K562 (cell line): ENCODE measurements around the gene SAMD10. TPM values are rescaled to one million over a fixed set of nuclear protein-coding genes. Genes with fewer than 3 reads are reported as not detected.

Source experiments
- CBFB ChIP-seq: sonication (generic); formaldehyde crosslinking; IDR thresholded peaks from 2 replicates; pipeline ENCODE4 v1.4.0; 2020; ENCODE audit warnings: mild to moderate bottlenecking, missing genetic modification reagents
- CBX1 ChIP-seq: sonication (generic); IDR thresholded peaks from 2 replicates; pipeline ENCODE4 v1.6.1; 2016; ENCODE audit warnings: antibody characterized with exemption, low read depth, mild to moderate bottlenecking
- CBX2 ChIP-seq: fragments of 200-600 bp; sonication (generic); IDR thresholded peaks from one replicate; pipeline ENCODE4 v1.6.1; 2012; ENCODE audit warnings: mild to moderate bottlenecking, low read length, inconsistent platforms; ENCODE audit not compliant: insufficient read depth, poor library complexity, severe bottlenecking
- GTF2A2 ChIP-seq: IDR thresholded peaks from 2 replicates; pipeline ENCODE4 v1.6.1; 2016; ENCODE audit warnings: mild to moderate bottlenecking, missing genetic modification characterization, missing compliant biosample characterization
- PURB ChIP-seq: sonication (generic); formaldehyde crosslinking; IDR thresholded peaks from 2 replicates; pipeline ENCODE4 v1.9.0; 2021; ENCODE audit warnings: low read depth, mild to moderate bottlenecking, missing genetic modification reagents
- SMC3 ChIP-seq: conservative IDR thresholded peaks from 2 replicates; pipeline ENCODE4 v1.6.1; 2011; ENCODE audit warnings: low read depth, low read length, improper control_type of control experiment; ENCODE audit not compliant: insufficient read depth
- ZNF445 ChIP-seq: fragments of 250-450 bp; sonication (Bioruptor Pico); IDR thresholded peaks from 2 replicates; pipeline ENCODE4 v1.4.0; 2020; ENCODE audit warnings: low read depth, mild to moderate bottlenecking, moderate library complexity
- polyA plus RNA-seq, 8 experiments: library from polyadenylated mRNA; depleted of rRNA in 4 of 8; stranded (reverse) in 5 of 8; unstranded in 3 of 8; fragments of >200 nt; fragmentation: Nextera tagmentation in 2 of 8; fragmentation: Illumina TruSeq in 1 of 8; extraction: Ambion mirVana in 2 of 8; extraction: Trizol in 1 of 8; gene quantifications; 2 replicates each; pipeline versions ENCODE4 v1.2.1 to v1.2.3, GENCODE V29; 2011 to 2014; ENCODE audit warnings: inconsistent platforms in 1 of 8, missing spikeins in 1 of 8
- total RNA-seq, 7 experiments: library from RNA; depleted of rRNA in 6 of 7; stranded (reverse); fragments of >200 nt in 6 of 7; fragmentation: Illumina TruSeq in 2 of 7; extraction: Trizol in 2 of 7; gene quantifications; 2 replicates each; pipeline versions ENCODE4 v1.2.1 to v1.2.3, GENCODE V29; 2011 to 2021; ENCODE audit warnings: low replicate concordance in 1 of 7
- TF ChIP-seq, protein P1 (sequence below): sonication (generic); formaldehyde crosslinking; IDR thresholded peaks from 2 replicates; pipeline ENCODE4 v1.8.0; 2023; ENCODE audit warnings: mild to moderate bottlenecking, missing genetic modification reagents
- TF ChIP-seq, protein P2 (sequence below): sonication (generic); formaldehyde crosslinking; IDR thresholded peaks from 2 replicates; pipeline ENCODE4 v1.8.0; 2022; ENCODE audit warnings: mild to moderate bottlenecking, low read depth, missing genetic modification reagents
- TF ChIP-seq, protein P3 (sequence below): fragments of 150-350 bp; IDR thresholded peaks from 2 replicates; pipeline ENCODE4 v1.6.1; 2014; ENCODE audit warnings: low read depth, mild to moderate bottlenecking, low read length, borderline replicate concordance
- TF ChIP-seq, protein P4 (sequence below): fragments of 250-450 bp; sonication (Bioruptor Pico); IDR thresholded peaks from 2 replicates; pipeline ENCODE4 v1.6.1; 2021; ENCODE audit warnings: mild to moderate bottlenecking
- TF ChIP-seq, protein P5 (sequence below): sonication (generic); formaldehyde crosslinking; IDR thresholded peaks from 2 replicates; pipeline ENCODE4 v1.8.0; 2022; ENCODE audit warnings: missing genetic modification reagents, mild to moderate bottlenecking, borderline replicate concordance
- TF ChIP-seq, protein P6 (sequence below): fragments of 250-450 bp; sonication (Bioruptor Pico); IDR thresholded peaks from 2 replicates; pipeline ENCODE4 v1.9.0; 2021; ENCODE audit warnings: mild to moderate bottlenecking, inconsistent platforms
- TF ChIP-seq, protein P7 (sequence below): fragments of 250-450 bp; sonication (Bioruptor Pico); IDR thresholded peaks from 2 replicates; pipeline ENCODE4 v1.8.0; 2022; ENCODE audit warnings: inconsistent platforms

Gene SAMD10
- total and polyA plus RNA-seq, 9 of the 15 experiments (the other 6 are each of a cell fraction or from before 2014, with no cell fraction given): 0.37 to 15.2 (median 4.8) TPM

DNA sequence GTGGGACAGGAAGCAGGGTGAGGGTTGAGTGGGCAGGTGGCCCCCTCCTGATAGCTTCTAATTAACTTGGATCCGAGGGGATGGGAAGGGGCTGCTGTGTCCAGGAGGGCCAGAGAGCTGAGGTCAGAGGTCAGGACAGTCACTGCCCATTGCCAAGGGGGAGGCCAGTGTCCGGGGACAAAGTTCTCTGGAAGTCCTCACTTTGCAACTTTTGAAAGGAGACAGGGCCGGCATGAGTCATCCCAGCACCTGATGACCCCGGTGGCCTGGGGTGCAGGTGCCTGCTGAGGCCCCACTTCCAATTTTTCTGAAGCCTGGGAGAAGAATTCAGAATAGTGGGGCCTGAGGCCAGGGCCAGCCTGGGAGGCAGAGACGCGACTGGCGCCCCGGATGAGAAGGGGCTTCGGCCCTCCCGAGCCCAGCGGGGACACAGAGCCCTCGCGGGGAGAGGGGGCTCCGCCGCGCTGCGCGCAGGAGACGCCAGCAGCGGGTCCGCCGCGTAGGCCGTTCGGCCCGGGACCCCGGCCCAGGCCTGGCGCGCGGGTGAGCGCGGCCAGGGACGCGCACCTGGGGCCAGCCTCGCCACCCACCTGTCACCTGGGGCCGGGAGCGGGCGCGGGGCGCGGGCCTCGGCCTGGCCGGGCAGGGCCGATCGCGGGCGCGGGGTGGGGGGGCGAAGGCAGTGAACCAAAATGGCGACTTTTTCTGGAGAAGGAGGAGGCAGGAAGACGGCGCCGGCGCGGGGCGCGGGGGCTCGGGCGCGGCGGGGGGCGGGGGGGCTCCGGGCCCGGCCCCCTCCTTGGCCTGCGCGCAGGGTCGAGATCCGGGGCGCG is 10.3 kb downstream of the SAMD10 start (continued):
- TF ChIP-seq, protein P1, sequence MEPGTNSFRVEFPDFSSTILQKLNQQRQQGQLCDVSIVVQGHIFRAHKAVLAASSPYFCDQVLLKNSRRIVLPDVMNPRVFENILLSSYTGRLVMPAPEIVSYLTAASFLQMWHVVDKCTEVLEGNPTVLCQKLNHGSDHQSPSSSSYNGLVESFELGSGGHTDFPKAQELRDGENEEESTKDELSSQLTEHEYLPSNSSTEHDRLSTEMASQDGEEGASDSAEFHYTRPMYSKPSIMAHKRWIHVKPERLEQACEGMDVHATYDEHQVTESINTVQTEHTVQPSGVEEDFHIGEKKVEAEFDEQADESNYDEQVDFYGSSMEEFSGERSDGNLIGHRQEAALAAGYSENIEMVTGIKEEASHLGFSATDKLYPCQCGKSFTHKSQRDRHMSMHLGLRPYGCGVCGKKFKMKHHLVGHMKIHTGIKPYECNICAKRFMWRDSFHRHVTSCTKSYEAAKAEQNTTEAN: no peak
- TF ChIP-seq, protein P2, sequence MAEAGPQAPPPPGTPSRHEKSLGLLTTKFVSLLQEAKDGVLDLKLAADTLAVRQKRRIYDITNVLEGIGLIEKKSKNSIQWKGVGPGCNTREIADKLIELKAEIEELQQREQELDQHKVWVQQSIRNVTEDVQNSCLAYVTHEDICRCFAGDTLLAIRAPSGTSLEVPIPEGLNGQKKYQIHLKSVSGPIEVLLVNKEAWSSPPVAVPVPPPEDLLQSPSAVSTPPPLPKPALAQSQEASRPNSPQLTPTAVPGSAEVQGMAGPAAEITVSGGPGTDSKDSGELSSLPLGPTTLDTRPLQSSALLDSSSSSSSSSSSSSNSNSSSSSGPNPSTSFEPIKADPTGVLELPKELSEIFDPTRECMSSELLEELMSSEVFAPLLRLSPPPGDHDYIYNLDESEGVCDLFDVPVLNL (CRISPR knock-in tag): no peak
- TF ChIP-seq GTF2A2 (tag) (no peak), PURB (CRISPR knock-in tag) (no peak), CBFB (CRISPR knock-in tag) (no peak), CBX2 (no peak), SMC3 (no peak), CBX1 (no peak), ZNF445 (CRISPR knock-in tag) (no peak)
- TF ChIP-seq, protein P3, sequence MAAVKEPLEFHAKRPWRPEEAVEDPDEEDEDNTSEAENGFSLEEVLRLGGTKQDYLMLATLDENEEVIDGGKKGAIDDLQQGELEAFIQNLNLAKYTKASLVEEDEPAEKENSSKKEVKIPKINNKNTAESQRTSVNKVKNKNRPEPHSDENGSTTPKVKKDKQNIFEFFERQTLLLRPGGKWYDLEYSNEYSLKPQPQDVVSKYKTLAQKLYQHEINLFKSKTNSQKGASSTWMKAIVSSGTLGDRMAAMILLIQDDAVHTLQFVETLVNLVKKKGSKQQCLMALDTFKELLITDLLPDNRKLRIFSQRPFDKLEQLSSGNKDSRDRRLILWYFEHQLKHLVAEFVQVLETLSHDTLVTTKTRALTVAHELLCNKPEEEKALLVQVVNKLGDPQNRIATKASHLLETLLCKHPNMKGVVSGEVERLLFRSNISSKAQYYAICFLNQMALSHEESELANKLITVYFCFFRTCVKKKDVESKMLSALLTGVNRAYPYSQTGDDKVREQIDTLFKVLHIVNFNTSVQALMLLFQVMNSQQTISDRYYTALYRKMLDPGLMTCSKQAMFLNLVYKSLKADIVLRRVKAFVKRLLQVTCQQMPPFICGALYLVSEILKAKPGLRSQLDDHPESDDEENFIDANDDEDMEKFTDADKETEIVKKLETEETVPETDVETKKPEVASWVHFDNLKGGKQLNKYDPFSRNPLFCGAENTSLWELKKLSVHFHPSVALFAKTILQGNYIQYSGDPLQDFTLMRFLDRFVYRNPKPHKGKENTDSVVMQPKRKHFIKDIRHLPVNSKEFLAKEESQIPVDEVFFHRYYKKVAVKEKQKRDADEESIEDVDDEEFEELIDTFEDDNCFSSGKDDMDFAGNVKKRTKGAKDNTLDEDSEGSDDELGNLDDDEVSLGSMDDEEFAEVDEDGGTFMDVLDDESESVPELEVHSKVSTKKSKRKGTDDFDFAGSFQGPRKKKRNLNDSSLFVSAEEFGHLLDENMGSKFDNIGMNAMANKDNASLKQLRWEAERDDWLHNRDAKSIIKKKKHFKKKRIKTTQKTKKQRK: no peak
- TF ChIP-seq, protein P4, sequence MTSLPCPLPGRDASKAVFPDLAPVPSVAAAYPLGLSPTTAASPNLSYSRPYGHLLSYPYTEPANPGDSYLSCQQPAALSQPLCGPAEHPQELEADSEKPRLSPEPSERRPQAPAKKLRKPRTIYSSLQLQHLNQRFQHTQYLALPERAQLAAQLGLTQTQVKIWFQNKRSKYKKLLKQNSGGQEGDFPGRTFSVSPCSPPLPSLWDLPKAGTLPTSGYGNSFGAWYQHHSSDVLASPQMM (CRISPR knock-in tag): no peak
- TF ChIP-seq, protein P5, sequence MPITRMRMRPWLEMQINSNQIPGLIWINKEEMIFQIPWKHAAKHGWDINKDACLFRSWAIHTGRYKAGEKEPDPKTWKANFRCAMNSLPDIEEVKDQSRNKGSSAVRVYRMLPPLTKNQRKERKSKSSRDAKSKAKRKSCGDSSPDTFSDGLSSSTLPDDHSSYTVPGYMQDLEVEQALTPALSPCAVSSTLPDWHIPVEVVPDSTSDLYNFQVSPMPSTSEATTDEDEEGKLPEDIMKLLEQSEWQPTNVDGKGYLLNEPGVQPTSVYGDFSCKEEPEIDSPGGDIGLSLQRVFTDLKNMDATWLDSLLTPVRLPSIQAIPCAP (CRISPR knock-in tag): no peak
- TF ChIP-seq, protein P6, sequence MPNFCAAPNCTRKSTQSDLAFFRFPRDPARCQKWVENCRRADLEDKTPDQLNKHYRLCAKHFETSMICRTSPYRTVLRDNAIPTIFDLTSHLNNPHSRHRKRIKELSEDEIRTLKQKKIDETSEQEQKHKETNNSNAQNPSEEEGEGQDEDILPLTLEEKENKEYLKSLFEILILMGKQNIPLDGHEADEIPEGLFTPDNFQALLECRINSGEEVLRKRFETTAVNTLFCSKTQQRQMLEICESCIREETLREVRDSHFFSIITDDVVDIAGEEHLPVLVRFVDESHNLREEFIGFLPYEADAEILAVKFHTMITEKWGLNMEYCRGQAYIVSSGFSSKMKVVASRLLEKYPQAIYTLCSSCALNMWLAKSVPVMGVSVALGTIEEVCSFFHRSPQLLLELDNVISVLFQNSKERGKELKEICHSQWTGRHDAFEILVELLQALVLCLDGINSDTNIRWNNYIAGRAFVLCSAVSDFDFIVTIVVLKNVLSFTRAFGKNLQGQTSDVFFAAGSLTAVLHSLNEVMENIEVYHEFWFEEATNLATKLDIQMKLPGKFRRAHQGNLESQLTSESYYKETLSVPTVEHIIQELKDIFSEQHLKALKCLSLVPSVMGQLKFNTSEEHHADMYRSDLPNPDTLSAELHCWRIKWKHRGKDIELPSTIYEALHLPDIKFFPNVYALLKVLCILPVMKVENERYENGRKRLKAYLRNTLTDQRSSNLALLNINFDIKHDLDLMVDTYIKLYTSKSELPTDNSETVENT (CRISPR knock-in tag): no peak
- TF ChIP-seq, protein P7, sequence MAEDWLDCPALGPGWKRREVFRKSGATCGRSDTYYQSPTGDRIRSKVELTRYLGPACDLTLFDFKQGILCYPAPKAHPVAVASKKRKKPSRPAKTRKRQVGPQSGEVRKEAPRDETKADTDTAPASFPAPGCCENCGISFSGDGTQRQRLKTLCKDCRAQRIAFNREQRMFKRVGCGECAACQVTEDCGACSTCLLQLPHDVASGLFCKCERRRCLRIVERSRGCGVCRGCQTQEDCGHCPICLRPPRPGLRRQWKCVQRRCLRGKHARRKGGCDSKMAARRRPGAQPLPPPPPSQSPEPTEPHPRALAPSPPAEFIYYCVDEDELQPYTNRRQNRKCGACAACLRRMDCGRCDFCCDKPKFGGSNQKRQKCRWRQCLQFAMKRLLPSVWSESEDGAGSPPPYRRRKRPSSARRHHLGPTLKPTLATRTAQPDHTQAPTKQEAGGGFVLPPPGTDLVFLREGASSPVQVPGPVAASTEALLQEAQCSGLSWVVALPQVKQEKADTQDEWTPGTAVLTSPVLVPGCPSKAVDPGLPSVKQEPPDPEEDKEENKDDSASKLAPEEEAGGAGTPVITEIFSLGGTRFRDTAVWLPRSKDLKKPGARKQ: no peak
